Fibroblast of the conjunctiva (primary cell): ENCODE results near the gene STRBP.
"Not testable (repeated sequence)": the region's sequence is repeated elsewhere in the genome, so short reads cannot be mapped to it uniquely, and the experiment has no call there.

Experiments used
- DNase-seq: peaks from one replicate; pipeline ENCODE4 v3.0.0-alpha.2; 2010; ENCODE audit warnings: low read depth

STRBP gene

DNA sequence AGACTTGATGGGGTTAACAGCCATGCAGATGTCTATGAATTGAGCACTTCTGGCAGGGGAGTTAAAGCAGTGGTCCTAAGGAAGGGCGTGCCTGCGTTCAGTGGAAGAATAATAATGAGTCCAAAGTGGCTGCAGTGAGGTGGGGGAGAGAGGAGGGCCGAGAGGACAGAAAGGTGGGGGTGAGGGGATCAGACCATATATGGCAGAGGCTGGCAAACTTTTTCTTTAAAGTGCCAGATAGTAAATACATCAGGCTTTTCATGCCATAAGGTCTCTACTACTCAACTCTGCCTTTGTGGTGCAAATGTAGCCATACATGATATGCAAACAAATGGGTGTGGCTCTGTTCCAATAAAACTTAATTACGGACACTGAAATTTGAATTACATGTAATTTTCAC lies 77.1 kb downstream of the STRBP start:
- DNase-seq, result no peak

DNA sequence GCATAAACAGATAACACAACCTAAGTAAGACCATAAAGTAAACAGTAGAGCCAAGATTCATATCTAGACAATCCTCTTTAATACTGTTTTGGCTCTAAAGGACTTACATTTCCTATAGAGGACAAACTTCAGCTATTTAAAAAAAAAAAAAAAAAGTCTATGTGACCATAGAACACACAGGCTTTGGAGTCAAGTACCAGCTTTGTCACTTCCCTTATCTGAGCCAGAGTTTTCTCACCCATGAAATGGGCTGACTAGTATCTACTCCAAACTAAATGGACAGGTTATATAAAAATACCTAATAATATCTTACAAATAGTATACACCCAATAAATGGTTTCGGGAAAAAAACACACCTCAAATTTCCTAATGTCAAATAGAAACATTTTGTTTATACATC lies 81.3 kb downstream of the STRBP start:
- DNase-seq, result no peak

DNA sequence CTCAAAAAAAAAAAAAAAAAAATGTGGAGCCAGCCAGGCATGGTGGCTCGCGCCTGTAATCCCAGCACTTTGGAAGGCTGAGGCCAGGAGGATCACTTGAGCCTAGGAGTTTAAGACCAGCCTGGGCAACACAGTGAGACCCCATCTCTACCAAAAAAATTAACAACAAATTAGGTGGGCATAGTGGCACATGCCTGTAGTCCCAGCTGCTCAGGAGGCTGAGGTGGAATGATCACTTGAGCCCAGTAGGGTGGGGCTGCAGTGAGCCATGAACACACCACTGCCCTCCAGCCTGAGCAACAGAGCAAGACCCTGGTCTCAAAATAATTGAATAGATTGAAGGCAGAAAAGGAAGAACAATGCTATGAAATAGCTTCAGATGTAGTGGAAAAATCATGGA lies 82.4 kb downstream of the STRBP start:
- DNase-seq, result not testable (repeated sequence)

- no peak for DNase-seq
Observed at GRCh38 chr9:123176949-123177348, 91.4 kb downstream of the STRBP start.

- no peak for DNase-seq
Observed at GRCh38 chr9:123175854-123176629, 92.3 kb downstream of the STRBP start.

DNA sequence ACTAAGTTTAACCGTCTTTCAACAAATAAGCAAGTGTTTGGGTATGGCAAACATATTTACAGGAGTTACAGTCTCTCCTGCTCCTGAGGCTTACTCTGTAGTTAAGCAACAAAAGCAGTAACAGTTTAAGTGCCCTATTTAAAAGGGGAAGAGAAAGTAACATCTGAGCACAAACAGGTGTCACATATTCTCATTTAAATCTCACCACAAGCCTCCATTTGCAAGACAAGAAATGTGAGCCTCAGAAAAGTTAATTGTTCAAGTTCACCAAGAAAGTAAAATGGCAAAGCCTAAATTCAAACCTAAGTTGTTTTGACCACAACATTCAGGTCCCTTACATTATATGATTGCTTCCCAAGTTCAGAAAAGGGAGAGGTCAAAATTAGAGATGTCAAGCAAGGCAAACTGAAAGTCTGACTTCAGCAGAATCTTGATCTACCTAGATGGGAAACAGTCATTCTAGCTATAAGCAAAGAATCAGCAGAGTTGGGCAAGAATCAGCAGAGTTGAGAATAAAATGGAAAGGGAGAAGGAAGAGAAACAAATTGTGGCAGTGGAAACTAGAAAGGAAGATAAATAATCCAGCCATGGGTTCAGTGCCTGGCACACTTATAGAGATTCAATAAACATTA lies 93.4 kb downstream of the STRBP start:
- DNase-seq, result no peak

GRCh38 chr9:123174079-123174478 lies 94.3 kb downstream of the STRBP start:
- no peak for DNase-seq

GRCh38 chr9:123169926-123170325 lies 98.5 kb downstream of the STRBP start:
- no peak for DNase-seq

DNA sequence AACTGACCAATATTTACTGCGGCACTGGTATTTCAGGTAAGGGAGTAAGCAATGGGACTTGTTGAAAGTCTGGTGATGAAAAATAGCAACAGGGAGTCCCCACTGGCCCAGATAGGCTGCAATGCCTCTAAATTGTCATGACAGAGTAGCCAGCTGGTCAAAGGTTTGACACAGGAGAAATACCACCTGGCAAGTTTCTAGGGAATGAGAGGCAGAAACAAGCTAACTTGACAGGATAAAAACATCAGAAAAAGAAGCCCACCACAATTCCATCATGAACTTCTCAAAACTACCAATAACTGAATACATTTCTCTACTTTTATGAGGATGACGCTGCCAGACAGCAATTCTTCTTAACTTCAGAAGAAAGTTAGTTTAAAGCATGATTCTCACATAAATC lies 99.8 kb downstream of the STRBP start:
- DNase-seq, result no peak

- no peak for DNase-seq
Observed at GRCh38 chr9:123167474-123167873, 100.9 kb downstream of the STRBP start.

DNA sequence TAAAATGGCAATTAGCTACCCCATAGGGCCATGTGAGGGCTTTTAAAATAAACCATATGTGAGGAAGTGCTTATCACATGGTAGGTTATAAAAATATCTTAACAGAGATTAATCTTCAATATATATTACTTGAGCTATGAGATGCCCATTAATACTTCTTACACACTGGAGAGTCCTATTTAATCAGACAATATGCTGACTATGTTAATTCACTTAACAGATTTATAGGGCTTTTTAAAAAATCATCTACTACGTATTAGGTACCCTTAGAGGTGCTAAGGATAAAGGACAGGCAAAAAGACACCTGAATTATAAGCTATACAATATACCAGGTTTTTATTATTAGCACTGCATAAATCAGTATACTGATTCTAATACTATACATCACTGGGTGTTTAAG lies 102.6 kb downstream of the STRBP start:
- no peak for DNase-seq

DNA sequence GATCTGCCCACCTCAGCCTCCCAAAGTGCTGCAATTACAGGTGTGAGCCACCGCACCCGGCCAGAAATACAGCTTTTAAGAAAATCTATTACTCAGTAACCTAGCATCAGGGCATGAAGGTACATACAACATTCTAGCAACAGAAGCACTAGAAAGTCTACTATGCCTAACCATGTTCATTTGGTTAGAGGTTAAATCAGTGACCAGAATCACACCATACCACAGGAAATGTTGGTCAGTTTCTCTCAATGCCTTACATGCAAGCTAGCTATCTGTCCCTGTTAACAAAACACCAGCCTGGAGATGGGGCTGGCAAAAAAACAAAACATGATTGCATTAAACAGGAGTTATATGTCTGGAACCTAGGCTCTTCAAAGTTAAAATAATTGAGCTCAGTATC lies 104.1 kb downstream of the STRBP start:
- DNase-seq, result no peak

GRCh38 chr9:123162791-123163345 lies 105.5 kb downstream of the STRBP start:
- no peak for DNase-seq

- DNase-seq, result no peak
Observed at GRCh38 chr9:123162360-123162759, 106.0 kb downstream of the STRBP start.

DNA sequence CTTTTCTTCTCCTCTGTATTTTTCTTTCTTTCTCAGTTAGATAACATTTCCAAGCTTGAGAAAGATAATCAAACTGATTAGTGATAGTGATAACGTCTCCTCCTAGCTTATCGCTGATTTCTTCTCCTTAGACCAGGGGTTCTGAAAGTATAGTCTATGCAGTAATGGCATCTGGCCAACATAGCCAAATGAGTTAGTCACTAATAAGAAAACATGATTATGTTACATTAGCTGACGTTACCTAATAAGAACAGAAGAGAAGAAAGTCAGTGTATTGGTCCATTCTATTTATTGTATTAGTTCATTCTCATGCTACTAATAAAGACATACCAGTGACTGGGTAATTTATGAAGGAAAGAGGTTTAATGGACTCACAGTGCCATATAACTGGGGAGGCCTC lies 111.2 kb downstream of the STRBP start:
- peak; percentile 8 for DNase-seq

- no peak for DNase-seq
Observed at GRCh38 chr9:123150708-123151503, 117.5 kb downstream of the STRBP start.

- no peak for DNase-seq
Observed at GRCh38 chr9:123149067-123149466, 119.3 kb downstream of the STRBP start.

DNA sequence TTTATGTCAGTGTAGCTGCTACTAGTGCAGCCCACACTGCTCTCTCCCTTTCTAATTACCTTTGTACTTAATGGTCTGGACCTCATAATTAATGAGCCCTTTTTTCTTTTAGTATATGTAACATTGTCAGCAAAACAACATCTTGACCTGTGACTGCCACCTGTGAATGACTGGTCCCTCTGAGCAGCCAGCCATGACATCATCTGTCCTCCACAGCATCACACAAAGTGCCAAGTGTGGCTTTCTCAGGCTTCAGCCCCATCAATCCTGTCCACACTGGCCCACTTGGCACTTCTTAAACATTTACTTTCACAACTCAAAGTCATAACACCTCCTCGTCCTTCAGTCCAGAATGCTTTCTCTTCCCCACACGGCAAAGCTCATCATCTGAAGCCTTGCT lies 130.2 kb downstream of the STRBP start:
- no peak for DNase-seq

GRCh38 chr9:123135430-123135829 lies 133.0 kb downstream of the STRBP start:
- DNase-seq, result no peak

DNA sequence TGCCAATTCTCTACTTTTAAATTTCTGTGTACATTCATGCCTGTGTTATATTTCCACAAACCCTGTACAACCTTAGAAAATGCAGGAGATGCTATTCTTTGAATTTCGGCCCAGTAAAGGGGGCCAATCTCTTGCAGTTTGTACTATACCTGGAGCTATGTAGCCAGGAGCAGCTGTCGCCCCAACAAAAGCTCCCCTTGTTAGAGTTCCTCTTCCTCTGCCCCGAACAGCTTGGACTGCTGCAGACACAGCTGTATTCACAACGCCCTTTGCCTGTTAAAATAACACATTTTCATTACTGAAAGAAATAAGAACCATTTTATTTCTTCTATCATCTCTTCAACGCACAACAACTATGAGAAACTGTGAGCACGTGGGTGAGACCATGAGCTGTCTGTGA lies 135.7 kb downstream of the STRBP start:
- no peak for DNase-seq

- no peak for DNase-seq
Observed at GRCh38 chr9:123131993-123132392, 136.4 kb downstream of the STRBP start.

- peak; percentile 38 for DNase-seq
Observed at GRCh38 chr9:123131258-123131657, 137.1 kb downstream of the STRBP start.

- DNase-seq, result peak; percentile 52
Observed at GRCh38 chr9:123129423-123129822, 139.0 kb downstream of the STRBP start.
